GM19452 (cell line): ENCODE measurements around the gene ADARB1.

Experiments
- ATAC-seq: cut with Tn5 transposase; IDR thresholded peaks from one replicate; pipeline ENCODE4 v1.9.1; 2021; ENCODE audit not compliant: unreplicated experiment

Gene ADARB1

DNA sequence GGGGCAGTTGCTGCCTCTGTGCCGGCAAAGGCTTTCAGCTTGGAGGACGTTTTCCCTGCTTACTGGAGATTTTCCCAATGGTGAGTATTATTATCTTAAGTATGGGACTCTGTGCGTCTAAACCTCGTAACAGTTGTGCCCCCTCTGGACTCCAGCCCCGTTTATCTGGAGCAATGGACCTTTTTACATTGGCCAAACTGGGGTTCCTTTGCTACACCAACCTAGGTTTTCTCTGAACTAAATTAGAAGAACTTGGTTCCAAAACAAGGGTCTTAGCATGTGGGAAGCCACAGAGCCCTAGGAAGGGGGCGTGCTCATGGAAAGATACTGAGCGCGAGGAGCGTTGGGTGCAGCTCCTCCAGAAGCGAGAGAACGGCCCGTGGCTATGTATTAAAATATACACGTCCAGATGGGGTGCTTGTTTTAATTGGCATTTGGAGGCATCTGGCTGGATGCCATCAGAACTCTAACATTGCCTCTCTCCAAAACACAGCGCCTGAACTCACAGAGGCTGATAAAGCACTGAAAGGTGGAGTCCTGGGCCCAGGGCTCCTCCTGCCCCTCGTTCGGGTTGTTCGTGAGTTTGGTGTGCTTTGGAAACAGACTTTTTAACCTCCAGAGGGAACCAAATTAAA is 184.9 kb downstream of the ADARB1 start:
- ATAC-seq = no peak

DNA sequence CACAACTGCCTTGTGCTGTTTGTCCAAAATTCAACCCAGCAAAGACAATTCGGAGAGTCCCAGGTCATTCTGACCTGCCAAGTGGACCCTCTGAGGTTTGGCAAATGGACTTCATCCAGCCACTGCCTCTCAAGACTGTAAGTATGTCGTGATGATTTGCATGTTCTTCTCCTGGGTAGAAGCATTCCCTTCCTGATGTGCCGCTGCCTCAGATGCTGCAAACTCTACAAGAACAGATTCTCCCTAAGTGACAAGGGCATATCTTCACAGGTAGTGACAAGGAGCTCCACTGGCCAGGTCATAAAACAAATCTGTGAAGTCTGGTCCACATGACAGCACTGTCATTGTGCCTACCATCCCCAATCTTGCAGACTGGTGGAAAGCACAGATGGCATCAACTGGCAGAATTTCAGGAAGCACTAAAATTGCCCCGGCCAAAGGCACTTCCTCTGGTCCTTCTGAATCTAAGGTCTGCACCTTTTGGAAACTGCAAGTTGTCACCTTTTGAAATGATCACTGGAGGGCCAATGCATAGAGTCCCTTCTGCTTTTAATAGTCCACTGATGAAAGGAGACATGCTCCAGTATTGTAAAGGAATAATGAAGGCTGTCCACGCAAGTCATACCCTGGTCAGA is 185.9 kb downstream of the ADARB1 start:
- ATAC-seq = no peak

DNA sequence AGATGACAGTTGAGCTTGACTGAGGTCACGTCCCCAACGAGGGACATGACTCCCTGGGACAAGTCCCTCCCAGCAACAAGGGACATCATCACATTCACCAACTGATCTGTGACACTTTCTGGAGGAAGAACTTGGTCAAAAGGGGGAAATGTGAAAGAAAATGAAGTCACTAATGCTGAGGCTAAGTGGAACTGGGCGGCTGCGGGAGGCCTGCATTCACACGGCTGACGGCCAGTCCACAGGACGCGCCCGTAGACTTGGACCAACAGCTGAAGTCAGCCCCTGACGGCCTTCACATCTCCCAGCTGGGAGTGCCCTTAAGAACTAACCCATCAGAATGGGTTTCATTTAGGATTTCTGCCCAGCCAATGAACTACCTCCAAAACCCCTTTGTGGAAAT is 186.7 kb downstream of the ADARB1 start:
- no peak for ATAC-seq

DNA sequence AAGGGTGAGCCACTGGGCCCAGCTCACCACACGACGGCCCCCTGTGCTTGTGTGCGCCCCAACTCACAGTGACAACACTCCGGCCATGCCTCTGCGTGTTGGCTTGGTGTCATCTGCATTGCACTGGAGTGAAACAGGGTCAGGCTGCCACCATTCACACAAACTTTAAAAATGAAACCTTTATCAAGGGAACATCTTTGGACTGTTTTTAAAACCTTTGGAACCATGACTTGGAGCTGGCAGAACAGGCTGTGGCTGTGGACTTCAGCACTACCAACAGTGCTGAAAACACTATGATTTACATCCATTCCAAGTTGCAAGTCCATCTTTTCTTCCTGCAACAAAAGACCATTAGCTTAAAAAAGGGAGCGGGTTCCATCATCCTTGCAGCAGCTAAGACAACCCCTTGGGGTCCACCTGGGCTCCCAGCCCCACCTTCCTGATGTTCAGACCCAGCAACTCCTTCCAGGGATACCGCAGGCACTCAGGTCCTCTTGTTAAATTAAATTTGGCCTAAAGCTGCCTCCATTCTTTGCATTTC is 187.7 kb downstream of the ADARB1 start:
- no peak for ATAC-seq

DNA sequence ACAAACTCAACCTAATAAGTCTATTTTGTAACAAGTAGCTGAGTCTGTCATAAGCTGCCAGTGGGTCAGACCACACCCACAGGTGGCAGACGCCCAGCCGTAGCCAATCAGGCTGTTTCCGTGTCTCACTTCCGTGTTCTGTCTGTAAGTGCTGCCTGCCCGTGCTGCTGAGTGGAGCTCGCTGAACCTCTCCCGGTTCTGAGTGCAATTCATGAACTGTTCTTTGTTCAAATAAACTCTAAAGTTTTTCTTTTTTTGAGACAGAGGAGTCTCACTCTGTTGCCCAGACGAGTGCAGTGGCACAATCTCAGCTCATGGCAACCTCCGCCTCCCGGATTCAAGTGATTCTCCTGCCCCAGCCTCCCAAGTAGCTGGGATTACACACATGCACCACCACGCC is 188.2 kb downstream of the ADARB1 start:
- no peak for ATAC-seq

DNA sequence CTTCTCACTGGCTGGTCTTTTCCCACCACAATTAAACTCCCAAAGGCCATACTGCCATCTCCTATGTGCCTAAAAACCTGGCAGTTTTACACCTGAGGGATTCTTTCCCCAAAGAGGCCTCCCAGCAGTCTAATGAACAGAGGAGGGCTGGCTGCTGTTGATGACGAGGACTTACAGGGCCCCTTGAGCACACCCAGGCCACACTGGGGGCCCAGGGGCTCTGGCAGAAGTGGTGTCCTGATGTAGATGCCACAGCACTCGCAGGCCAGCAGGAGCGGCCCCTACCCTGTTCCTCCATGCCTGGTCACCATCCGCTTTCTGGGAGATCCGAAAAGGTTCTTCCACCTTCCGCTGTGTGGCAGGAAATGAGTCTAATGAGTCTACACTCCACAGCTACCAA is 189.2 kb downstream of the ADARB1 start:
- no peak for ATAC-seq

DNA sequence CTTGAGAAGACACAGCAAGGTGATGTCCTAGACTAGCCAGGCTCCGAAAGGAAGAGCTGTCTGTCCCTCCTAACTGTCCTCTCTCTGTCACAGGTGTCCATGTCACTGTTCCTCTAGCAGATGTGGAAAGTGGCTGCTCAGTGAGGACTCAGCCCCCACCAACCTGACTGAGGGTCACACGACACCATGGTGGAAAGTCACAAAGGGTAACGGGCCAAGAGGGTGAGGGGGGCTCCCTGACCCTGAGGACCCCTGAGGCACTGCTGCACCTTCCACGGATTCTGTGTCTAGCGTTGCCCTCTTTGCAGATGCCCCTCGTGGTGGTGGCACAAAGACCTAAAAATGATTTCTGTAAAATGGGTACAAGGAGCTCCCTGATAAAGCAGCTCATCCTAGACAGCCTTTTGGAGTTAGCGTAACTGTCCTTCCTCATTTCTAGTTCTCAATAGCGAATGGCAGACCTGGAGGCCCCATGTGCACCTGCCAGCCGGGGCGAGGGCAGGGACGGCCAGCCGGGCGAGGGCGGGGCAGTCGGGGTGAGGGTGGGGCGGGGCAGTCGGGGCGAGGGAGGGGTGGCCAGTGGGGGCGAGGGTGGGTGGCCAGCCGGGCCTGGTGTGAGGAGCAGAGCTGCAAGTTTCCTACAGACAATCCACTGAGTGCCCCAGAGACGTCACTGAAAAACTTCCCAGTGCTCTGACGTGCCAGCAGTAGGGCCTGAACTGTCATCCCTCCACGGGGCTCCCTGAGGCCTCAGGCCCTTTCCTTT is 189.9 kb downstream of the ADARB1 start:
- ATAC-seq = no peak

DNA sequence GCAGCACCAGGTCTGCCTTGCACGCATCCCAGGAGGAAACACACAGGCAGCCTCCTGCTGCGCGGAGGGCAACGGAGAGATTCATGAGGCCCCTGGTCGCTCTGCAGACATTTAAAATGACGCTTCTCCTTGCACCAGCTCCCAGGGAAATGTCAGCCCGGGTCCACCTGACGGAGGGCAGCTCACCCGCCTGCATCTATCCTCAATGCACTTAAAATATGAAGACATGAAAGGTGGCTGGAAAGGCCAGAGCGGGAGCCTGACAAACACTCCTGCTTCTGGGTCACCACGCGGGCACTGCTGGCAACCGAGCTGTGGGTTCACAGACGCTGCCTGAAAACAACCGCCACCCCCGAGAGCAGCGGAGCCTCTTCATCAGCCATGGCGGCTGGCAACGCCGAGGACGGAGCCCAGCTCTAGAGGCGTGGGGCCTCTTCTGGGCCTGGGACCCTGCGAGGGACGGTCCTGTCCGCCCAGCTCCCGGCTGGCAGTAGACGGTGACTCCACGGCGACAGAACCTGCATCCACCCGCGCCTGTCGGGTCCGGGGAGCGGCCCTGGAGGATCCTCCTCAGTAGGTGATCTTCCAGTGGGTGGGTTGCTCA is 190.6 kb downstream of the ADARB1 start:
- ATAC-seq = no peak

DNA sequence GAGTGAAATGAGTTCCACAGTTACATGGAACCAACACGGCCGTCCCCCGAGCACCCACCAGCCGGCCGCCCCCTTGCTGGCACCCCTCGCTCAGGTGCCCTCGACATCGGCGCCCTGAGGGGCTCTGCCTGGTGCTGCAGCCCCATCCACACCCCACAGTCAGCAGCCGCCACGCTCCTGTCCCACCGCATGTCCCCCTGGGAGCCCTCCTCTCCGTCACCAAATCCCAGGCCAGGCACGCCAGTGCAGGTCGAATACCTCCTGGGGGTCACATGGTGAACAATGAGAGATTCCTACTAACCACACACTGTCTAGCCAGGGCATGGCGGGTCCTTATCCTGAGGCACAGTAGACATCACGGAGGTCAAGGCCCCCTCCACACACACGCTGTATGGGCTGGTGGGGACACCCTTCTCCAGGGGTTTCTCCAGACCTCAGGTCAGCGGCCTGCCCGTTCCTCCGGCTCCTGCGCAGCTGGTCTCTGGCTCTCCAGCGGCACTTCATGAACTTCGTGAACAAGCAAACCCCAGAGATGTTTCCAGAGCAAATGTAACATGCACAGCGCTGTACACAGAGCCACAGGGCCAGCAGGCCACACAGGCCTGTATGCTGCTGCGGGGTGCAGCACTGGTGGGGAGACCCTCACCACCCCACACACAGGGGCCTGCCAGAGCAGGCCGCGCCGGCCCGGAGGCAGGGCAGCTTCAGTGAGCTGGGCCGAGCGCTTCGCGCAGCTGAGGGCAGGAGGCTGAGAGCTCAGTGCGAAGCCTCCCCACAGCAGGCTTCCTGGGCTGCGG is 191.5 kb downstream of the ADARB1 start:
- no peak for ATAC-seq

DNA sequence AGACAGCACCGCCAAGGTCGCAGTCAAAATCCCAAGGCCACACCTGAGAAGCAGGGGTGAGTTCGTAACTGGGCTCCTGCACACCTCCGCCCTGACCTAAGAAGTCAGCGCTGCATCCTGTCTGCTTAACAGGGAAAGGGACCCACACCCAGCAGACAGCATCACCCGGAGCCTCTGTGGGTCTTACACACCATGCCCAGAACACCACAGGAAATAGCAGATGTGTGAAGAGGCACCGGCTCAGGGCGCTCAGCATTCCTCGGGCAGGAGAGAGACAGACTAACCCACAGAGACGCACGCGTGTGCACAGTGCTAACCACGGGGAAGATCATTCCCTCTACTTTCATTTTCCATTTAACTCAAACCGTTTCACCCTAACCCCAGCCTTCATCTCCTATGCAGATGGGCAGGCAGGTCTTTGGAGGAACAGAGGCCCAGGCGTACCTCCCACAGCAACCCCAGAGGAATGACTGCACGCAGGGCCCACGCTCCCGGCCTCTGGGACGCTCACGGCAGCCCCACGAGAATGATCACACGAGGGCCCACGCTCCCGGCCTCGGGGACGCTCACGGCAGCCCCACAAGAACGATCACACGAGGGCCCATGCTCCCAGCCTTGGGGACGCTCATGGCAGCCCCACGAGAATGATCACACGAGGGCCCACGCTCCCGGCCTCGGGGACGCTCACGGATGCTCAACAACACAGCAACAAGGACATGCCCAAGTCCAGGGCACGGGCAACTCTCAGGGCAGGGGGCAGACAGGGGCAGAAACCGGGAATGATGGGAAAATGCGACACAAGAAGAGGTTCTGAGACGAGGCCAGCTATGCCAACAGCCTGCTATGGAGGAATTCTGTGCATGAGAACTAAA is 192.4 kb downstream of the ADARB1 start:
- no peak for ATAC-seq

DNA sequence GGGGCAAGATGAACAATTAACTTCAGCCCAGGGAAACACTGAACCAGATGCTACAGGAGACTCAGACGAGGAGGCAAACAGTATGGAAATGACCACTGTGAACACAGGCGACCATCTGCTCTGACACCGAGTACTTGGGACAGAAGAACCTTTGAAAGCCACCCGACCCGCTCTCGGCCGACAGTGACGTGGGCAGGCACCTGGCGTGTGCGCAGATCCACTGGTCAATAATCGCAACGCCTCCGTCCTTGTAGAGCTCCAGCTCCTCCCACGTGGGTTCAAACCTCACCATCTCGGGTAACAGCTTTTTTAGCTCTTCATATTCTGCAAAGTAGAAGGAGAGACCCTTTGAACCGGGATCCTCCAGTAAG is 193.0 kb downstream of the ADARB1 start:
- ATAC-seq = no peak

DNA sequence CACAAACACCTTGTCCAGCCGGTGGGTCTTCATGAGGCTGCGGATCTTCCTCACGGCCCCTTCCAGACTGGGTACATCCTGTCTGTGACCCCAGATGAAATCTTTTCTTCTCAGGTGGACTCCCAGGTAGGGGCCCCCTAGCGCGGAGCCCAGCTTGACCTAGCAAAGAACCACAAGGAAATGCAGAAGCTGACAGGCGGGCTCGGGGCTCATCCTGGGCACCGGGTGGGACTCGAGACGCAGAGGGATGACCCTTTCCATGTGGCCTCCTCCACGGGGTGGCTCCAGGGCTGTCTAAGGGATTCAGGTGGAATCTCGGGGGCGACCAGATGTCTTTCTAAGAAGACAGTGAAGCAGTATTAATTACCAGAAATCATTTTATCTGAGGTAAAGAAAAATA is 195.5 kb downstream of the ADARB1 start:
- no peak for ATAC-seq

DNA sequence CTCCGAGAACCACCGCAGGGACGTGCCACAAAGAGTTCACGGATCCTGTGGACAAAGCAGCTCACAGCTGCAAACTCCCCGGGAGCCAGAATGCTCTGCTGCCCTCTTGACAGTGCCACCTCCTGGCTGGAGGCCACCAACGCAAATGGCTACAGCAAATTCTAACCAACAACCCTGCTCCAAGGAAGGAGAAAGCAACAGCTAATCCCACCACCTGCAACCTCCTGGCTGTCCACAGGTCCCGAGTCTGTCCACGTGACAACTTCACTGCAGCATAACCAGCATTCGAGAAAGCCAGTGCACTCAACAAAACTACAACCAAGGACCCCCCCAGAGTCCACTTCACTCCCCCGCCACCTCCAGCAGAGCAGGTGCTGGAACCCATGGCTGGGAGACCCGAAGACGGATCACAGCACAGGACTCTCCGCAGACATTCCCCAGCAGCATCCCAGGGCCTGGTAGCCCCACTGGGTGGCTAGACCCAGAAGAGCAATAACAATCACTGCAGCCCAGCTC is 196.0 kb downstream of the ADARB1 start:
- ATAC-seq = no peak
